ENCODE measurements around the gene SMC1A.
"Not testable (repeated sequence)": the region's sequence is repeated elsewhere in the genome, so short reads cannot be mapped to it uniquely, and the experiment has no call there.

SMC1A gene

GRCh38 chrX:53422086-53422860 is at the start of gene SMC1A:
TSS of gene SMC1A (minus strand) at chrX:53422654. CDS start at chrX:53422600, 54 bp downstream.
- H3K27ac ChIP-seq: peak within 1 kb of the TSS; percentile 85

GRCh38 chrX:53471346-53471745 is 48.9 kb upstream of the SMC1A start:
- no peak for TF ChIP-seq CTCF (IDR thresholded peaks at IDR 0.05)
- no peak for TF ChIP-seq ZFX (IDR thresholded peaks at IDR 0.05; ENCODE audit: borderline replicate concordance)

More at GRCh38 chrX:53422086-53422860, at the start of gene SMC1A:
- no peak for TF ChIP-seq ZFX (IDR thresholded peaks at IDR 0.05; ENCODE audit: borderline replicate concordance)
- no peak for TF ChIP-seq CTCF (IDR thresholded peaks at IDR 0.05)

GRCh38 chrX:53468659-53469058 is 46.2 kb upstream of the SMC1A start:
- H3K27ac ChIP-seq: not testable (repeated sequence)

More at GRCh38 chrX:53471346-53471745, 48.9 kb upstream of the SMC1A start:
- no peak overlapping the region for H3K27ac ChIP-seq

GRCh38 chrX:53458082-53458481 is 35.6 kb upstream of the SMC1A start:
- TF ChIP-seq CTCF (IDR thresholded peaks at IDR 0.05) (no peak), ZFX (IDR thresholded peaks at IDR 0.05; ENCODE audit: borderline replicate concordance) (no peak)
- H3K27ac ChIP-seq: no peak overlapping the region

- H3K27ac ChIP-seq: no peak overlapping the region
- TF ChIP-seq ZFX (IDR thresholded peaks at IDR 0.05; ENCODE audit: borderline replicate concordance): no peak
- no peak for TF ChIP-seq CTCF (IDR thresholded peaks at IDR 0.05)
Observed at GRCh38 chrX:53456254-53456653, 33.8 kb upstream of the SMC1A start.

- H3K27ac ChIP-seq: no peak overlapping the region
- TF ChIP-seq CTCF (IDR thresholded peaks at IDR 0.05) (no peak), ZFX (IDR thresholded peaks at IDR 0.05; ENCODE audit: borderline replicate concordance) (no peak)
Observed at GRCh38 chrX:53452812-53453211, 30.4 kb upstream of the SMC1A start.

- H3K27ac ChIP-seq: no peak overlapping the region
- TF ChIP-seq ZFX (IDR thresholded peaks at IDR 0.05; ENCODE audit: borderline replicate concordance): no peak
- TF ChIP-seq CTCF (IDR thresholded peaks at IDR 0.05): no peak
Observed at GRCh38 chrX:53449632-53450031, 27.2 kb upstream of the SMC1A start.

Measured in 22Rv1 (cell line).